HG02678 (cell line): ENCODE measurements around the gene ARFGAP1.

ENCODE experiments used
- ATAC-seq: cut with Tn5 transposase; IDR thresholded peaks from one replicate; pipeline ENCODE4 v1.9.1; 2021; ENCODE audit warnings: mild to moderate bottlenecking, moderate library complexity; ENCODE audit not compliant: unreplicated experiment

ARFGAP1 gene

GRCh38 chr20:63258781-63259180 is 13.8 kb upstream of the ARFGAP1 start:
- ATAC-seq: no peak

GRCh38 chr20:63259734-63260460 is 12.7 kb upstream of the ARFGAP1 start:
- no peak for ATAC-seq

GRCh38 chr20:63260521-63260920 is 12.1 kb upstream of the ARFGAP1 start:
- ATAC-seq: no peak

GRCh38 chr20:63261060-63261794 is 11.4 kb upstream of the ARFGAP1 start:
- no peak for ATAC-seq

GRCh38 chr20:63261795-63262528 is 10.7 kb upstream of the ARFGAP1 start:
- ATAC-seq: no peak

GRCh38 chr20:63262836-63263235 is 9.8 kb upstream of the ARFGAP1 start:
- ATAC-seq: no peak

- no peak for ATAC-seq
Observed at GRCh38 chr20:63264000-63264399, 8.6 kb upstream of the ARFGAP1 start.

- ATAC-seq: no peak
Observed at GRCh38 chr20:63264519-63264918, 8.1 kb upstream of the ARFGAP1 start.

GRCh38 chr20:63265891-63266515 is 6.6 kb upstream of the ARFGAP1 start:
- ATAC-seq: no peak

GRCh38 chr20:63267691-63268090 is 4.9 kb upstream of the ARFGAP1 start:
- ATAC-seq: no peak

- no peak for ATAC-seq
Observed at GRCh38 chr20:63268256-63268655, 4.4 kb upstream of the ARFGAP1 start.

- ATAC-seq: no peak
Observed at GRCh38 chr20:63268671-63269439, 3.8 kb upstream of the ARFGAP1 start.

- ATAC-seq: no peak
Observed at GRCh38 chr20:63269724-63270123, 2.9 kb upstream of the ARFGAP1 start.

- ATAC-seq: no peak
Observed at GRCh38 chr20:63270606-63271325, 1.8 kb upstream of the ARFGAP1 start.

- no peak for ATAC-seq
Observed at GRCh38 chr20:63273059-63273579, 506 bp downstream of the ARFGAP1 start.

GRCh38 chr20:63273635-63274380 is 1.2 kb downstream of the ARFGAP1 start:
- ATAC-seq: no peak

GRCh38 chr20:63274381-63275228 is 2.0 kb downstream of the ARFGAP1 start:
- ATAC-seq: no peak

- no peak for ATAC-seq
Observed at GRCh38 chr20:63275825-63276224, 3.2 kb downstream of the ARFGAP1 start.
